GM23248 (cell line): ENCODE data around the gene TCF4.

ENCODE experiments used
- EZH2 ChIP-seq: fragments of 200-600 bp; sonication (generic); IDR thresholded peaks from 2 replicates; pipeline ENCODE4 v1.6.1; 2018; ENCODE audit warnings: antibody characterized with exemption, mild to moderate bottlenecking; ENCODE audit not compliant: insufficient read depth, poor library complexity, severe bottlenecking
- EZH2phosphoT487 ChIP-seq: fragments of 200-600 bp; sonication (generic); IDR thresholded peaks from 2 replicates; pipeline ENCODE4 v1.6.1; 2018; ENCODE audit warnings: antibody characterized with exemption, moderate library complexity, mild to moderate bottlenecking, low read depth; ENCODE audit not compliant: insufficient read depth

- TF ChIP-seq EZH2phosphoT487: no peak
- TF ChIP-seq EZH2: no peak
These were observed 260.5 kb downstream of the TCF4 start for GRCh38 chr18:55327454-55327853.
